Activated T-helper 1 cell treated with anti-CD3 and anti-CD28 coated beads, Interleukin-12 subunit alpha, Interleukin-12 subunit beta, Interleukin-2, Interleukin-4 antibody, amounts not matched to agents 30 ng/mL and 10 ng/mL and 1 ng/mL, durations not matched to agents 14 hours and 24 hours and 36 hours (primary cell): ENCODE measurements around the gene STRN3. TPM values are rescaled to one million over a fixed set of nuclear protein-coding genes. Genes with fewer than 3 reads are reported as not detected.
"Not testable (repeated sequence)": the region's sequence is repeated elsewhere in the genome, so short reads cannot be mapped to it uniquely, and the experiment has no call there.

Experiments used
- DNase-seq: peaks from one replicate; pipeline ENCODE4 v3.0.0; 2021; ENCODE audit warnings: low spot score
- H3K27ac Mint-ChIP-seq: one replicate; pipeline ENCODE4 v1.8.0; 2021; ENCODE audit warnings: mild to moderate bottlenecking, mixed read lengths
- H3K27me3 Mint-ChIP-seq: one replicate; pipeline ENCODE4 v1.8.0; 2022; ENCODE audit warnings: mild to moderate bottlenecking, moderate library complexity, mixed read lengths; ENCODE audit not compliant: insufficient read depth
- H3K36me3 Mint-ChIP-seq: one replicate; pipeline ENCODE4 v1.8.0; 2021; ENCODE audit warnings: low read depth, mixed read lengths
- H3K4me1 Mint-ChIP-seq: one replicate; pipeline ENCODE4 v1.8.0; 2021; ENCODE audit warnings: low read depth, mixed read lengths
- H3K4me3 Mint-ChIP-seq: one replicate; pipeline ENCODE4 v1.8.0; 2021; ENCODE audit warnings: mild to moderate bottlenecking, moderate library complexity, mixed read lengths
- H3K9me3 Mint-ChIP-seq: one replicate; pipeline ENCODE4 v1.8.0; 2021; ENCODE audit warnings: mixed read lengths
- intact Hi-C: fragments of 100-400 bp; cut with micrococcal nuclease; formaldehyde crosslinking; loops from one replicate; pipeline ENCODE4 v1.15.1; 2024
- total RNA-seq: library from RNA; stranded (reverse); gene quantifications from 2 replicates; pipeline ENCODE4 v1.2.3, GENCODE V29; 2022

Gene STRN3
- total RNA-seq, 1 donor from 2014 or later: 25.9 TPM

- intact Hi-C loops: no loop called here
Observed at GRCh38 chr14:30993071-30993470, 33.1 kb downstream of the STRN3 start.

DNA sequence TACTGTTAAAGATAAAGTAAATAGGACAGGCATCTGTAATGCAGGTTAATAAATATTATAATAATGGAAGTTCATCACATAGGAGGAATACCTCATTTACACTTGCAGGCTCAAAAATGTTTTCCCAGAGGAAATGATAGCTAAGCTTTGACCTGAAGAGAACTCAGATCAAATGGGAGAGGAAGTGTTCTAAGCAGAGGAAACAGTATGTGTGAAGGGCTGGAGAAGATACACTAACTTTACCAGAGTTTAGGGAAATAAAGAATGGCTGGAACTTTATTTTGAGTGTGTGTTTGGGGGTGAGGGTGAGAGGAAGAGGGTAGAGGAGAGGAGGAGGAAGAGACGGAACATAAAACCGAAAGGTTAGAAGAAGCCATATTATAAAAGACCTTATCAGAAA, 34.8 kb downstream of the STRN3 start:
- no peak overlapping the region for H3K27ac Mint-ChIP-seq
- no peak overlapping the region for H3K4me3 Mint-ChIP-seq
- peaks cover 33% of the 10 kb centered on the region for H3K4me1 Mint-ChIP-seq
- no peaks in the 10 kb centered on the region for H3K9me3 Mint-ChIP-seq
- no peak for DNase-seq
- no peaks in the 10 kb centered on the region for H3K27me3 Mint-ChIP-seq
- intact Hi-C loops: no loop called here
- peaks cover 2% of the 10 kb centered on the region for H3K36me3 Mint-ChIP-seq

More at GRCh38 chr14:30993071-30993470, 33.1 kb downstream of the STRN3 start:
- H3K27ac Mint-ChIP-seq: no peak overlapping the region
- no peaks in the 10 kb centered on the region for H3K27me3 Mint-ChIP-seq
- peaks cover 38% of the 10 kb centered on the region for H3K4me1 Mint-ChIP-seq
- no peak for DNase-seq
- peaks cover 11% of the 10 kb centered on the region for H3K36me3 Mint-ChIP-seq
- H3K9me3 Mint-ChIP-seq: peaks cover 8% of the 10 kb centered on the region
- no peak overlapping the region for H3K4me3 Mint-ChIP-seq

GRCh38 chr14:30990770-30991169, 35.4 kb downstream of the STRN3 start:
- Mint-ChIP-seq H3K4me3 (no peak overlapping the region), H3K36me3 (peaks cover 3% of the 10 kb centered on the region), H3K27ac (no peak overlapping the region), H3K27me3 (no peaks in the 10 kb centered on the region), H3K4me1 (peaks cover 28% of the 10 kb centered on the region), H3K9me3 (no peaks in the 10 kb centered on the region)
- DNase-seq: no peak
- intact Hi-C loops: no loop called here

DNA sequence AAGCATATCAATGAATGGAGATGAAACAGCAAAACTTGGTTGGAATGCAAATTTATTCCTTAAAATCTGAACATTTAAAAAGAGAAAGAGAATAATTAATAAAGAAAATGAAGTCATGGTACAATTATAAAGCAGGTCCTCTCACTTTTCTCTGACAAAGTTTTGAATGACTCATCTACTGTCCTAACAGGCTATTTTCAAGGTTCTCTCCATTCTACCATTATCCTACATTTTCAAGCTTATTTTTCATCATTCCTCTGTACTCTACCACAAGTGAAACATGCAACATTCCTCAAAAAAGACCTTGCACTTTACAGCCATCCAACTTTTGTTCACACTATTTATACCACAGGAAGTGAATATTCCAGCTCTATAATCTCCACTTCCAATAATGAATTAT, 37.7 kb downstream of the STRN3 start:
- intact Hi-C loops: no loop called here
- Mint-ChIP-seq H3K27ac (no peak overlapping the region), H3K27me3 (no peaks in the 10 kb centered on the region), H3K4me1 (peaks cover 15% of the 10 kb centered on the region), H3K36me3 (peaks cover 3% of the 10 kb centered on the region), H3K4me3 (no peak overlapping the region), H3K9me3 (no peaks in the 10 kb centered on the region)
- DNase-seq: no peak

DNA sequence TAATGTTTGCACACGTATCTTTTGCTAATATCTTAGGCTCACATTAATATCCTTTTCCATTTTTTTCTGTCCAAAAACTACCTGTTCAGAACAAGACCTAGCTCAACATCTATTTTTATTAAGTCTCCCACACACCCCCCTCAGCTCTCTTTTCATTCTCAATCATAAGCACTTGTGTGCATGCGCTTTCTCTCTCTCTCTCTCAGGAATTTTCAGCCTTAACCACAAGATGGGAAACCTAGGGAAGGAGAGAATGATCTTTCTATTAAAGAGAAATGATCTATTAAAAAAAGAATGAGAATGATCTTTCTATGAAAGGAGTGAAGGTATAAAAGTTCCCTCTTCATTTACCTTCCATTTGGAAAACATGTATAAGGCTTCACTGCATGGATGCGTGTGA, 40.4 kb downstream of the STRN3 start:
- H3K27me3 Mint-ChIP-seq: no peaks in the 10 kb centered on the region
- no peaks in the 10 kb centered on the region for H3K9me3 Mint-ChIP-seq
- no peak overlapping the region for H3K27ac Mint-ChIP-seq
- peaks cover 3% of the 10 kb centered on the region for H3K36me3 Mint-ChIP-seq
- DNase-seq: no peak
- intact Hi-C loops: no loop called here
- H3K4me1 Mint-ChIP-seq: peaks cover 9% of the 10 kb centered on the region
- no peak overlapping the region for H3K4me3 Mint-ChIP-seq

DNA sequence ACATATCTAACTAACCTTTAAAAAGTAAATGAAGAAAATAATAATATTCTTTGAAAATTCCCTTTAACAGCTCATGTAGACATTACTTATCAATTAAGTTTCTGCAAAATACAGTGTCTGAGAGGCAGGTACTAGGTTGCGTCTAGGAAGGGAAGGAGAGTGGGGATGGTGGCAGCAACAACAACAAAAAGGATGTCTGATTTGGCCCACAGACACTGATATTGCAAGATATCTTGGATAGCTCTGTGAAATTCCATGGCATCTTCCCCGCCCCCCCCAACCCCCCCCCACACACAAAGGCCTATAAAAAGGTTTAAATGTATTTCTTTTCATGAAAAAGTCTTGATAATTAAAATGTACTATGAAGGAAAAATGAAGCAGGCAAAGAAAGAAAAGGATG, 42.3 kb downstream of the STRN3 start:
- intact Hi-C loops: loop anchor here (5.0 kb wide), 1 partner anchor 223 kb away; the partner anchor contains the start of gene HECTD1
- no peak overlapping the region for H3K27ac Mint-ChIP-seq
- H3K36me3 Mint-ChIP-seq: peaks cover 1% of the 10 kb centered on the region
- no peak overlapping the region for H3K4me3 Mint-ChIP-seq
- no peaks in the 10 kb centered on the region for H3K9me3 Mint-ChIP-seq
- DNase-seq: no peak
- no peaks in the 10 kb centered on the region for H3K27me3 Mint-ChIP-seq
- H3K4me1 Mint-ChIP-seq: peaks cover 5% of the 10 kb centered on the region

- Mint-ChIP-seq H3K36me3 (peaks cover 1% of the 10 kb centered on the region), H3K4me1 (no peaks in the 10 kb centered on the region), H3K27me3 (no peaks in the 10 kb centered on the region), H3K4me3 (no peak overlapping the region), H3K27ac (no peak overlapping the region), H3K9me3 (no peaks in the 10 kb centered on the region)
- intact Hi-C loops: loop anchor here (5.0 kb wide), 1 partner anchor 225 kb away; the partner anchor contains the start of gene HECTD1
- DNase-seq: no peak
Observed at GRCh38 chr14:30982533-30982932, 43.6 kb downstream of the STRN3 start.

DNA sequence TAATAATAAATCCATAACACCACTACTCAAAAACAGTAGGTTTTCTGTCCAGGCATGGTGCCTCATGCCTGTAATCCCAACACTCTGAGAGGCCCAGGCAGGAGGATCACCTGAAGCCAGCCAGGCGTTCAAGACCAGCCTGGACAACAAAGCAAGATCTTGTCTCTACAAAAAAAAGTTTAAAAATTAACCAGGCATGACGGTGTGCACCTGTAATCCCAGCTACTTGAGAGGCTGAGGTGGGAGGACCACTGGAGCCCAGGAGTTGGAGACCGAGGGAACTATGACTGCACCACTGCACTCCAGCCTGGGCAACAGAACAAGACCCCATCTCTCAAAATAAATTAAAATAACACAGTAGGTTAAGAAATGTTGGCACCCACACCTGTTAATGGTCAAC, 45.2 kb downstream of the STRN3 start:
- H3K27me3 Mint-ChIP-seq: no peaks in the 10 kb centered on the region
- no peaks in the 10 kb centered on the region for H3K9me3 Mint-ChIP-seq
- DNase-seq: no peak
- no peak overlapping the region for H3K4me3 Mint-ChIP-seq
- no peak overlapping the region for H3K27ac Mint-ChIP-seq
- H3K4me1 Mint-ChIP-seq: no peaks in the 10 kb centered on the region
- intact Hi-C loops: loop anchor here (1.0 to 5.0 kb wide), 3 partner anchors 101 to 375 kb away; partner anchors contain the start of gene HECTD1
- peaks cover under 1% of the 10 kb centered on the region for H3K36me3 Mint-ChIP-seq

GRCh38 chr14:30980106-30980704, 46.0 kb downstream of the STRN3 start:
- peak; percentile 5 for DNase-seq
- not testable (repeated sequence) for H3K36me3 Mint-ChIP-seq, H3K27me3 Mint-ChIP-seq, H3K4me3 Mint-ChIP-seq, H3K27ac Mint-ChIP-seq, H3K9me3 Mint-ChIP-seq, H3K4me1 Mint-ChIP-seq
- intact Hi-C loops: loop anchor here (1.0 to 5.0 kb wide), 3 partner anchors 102 to 376 kb away; partner anchors contain the start of gene HECTD1

DNA sequence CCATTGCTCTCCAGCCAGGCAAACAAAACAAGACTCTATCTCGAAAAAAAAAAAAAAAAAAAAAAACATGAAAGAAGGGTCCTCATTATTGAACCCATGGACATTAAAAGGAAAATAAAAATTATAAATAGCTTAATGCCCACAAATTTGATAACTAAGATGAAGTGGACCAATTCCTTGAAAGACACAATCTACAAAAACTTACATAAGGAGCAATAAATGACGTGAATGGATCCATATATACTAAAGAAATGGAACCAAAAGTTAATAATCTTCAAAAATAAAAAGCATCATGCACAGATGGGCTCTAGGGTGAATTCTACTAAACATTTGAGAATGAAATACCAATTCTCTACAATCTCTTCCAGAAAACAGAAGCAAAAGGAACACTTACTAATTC, 48.4 kb downstream of the STRN3 start:
- Mint-ChIP-seq H3K36me3 (no peaks in the 10 kb centered on the region), H3K4me1 (peaks cover 13% of the 10 kb centered on the region), H3K27ac (no peak overlapping the region), H3K9me3 (no peaks in the 10 kb centered on the region), H3K4me3 (no peak overlapping the region), H3K27me3 (no peaks in the 10 kb centered on the region)
- DNase-seq: no peak
- intact Hi-C loops: no loop called here

DNA sequence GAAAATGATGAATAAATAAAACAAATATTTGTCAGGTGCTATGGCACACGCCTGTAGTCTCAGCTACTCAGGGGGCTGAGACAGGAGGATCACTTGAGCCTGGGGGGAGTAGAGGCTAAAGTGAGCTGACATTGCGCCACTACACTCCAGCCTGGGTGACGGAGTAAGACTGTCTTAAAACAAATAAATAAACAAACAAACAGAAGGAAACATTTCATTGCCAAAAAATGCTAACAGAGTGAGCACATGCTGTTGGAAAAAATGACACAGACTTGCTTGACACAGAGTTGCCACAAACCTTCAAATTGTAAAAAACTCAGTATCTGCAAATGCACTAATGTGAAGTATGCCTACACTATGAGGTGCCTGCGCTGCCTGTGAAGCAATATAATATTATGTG, 51.6 kb downstream of the STRN3 start:
- no peaks in the 10 kb centered on the region for H3K9me3 Mint-ChIP-seq
- peaks cover 2% of the 10 kb centered on the region for H3K36me3 Mint-ChIP-seq
- no peaks in the 10 kb centered on the region for H3K27me3 Mint-ChIP-seq
- H3K27ac Mint-ChIP-seq: no peak overlapping the region
- intact Hi-C loops: no loop called here
- no peak for DNase-seq
- no peak overlapping the region for H3K4me3 Mint-ChIP-seq
- H3K4me1 Mint-ChIP-seq: peaks cover 23% of the 10 kb centered on the region

GRCh38 chr14:30972882-30973582, 53.1 kb downstream of the STRN3 start:
- intact Hi-C loops: no loop called here
- Mint-ChIP-seq H3K27ac (no peak overlapping the region), H3K4me3 (no peak overlapping the region), H3K27me3 (no peaks in the 10 kb centered on the region), H3K36me3 (peaks cover 2% of the 10 kb centered on the region), H3K4me1 (peaks cover 26% of the 10 kb centered on the region), H3K9me3 (no peaks in the 10 kb centered on the region)
- DNase-seq: no peak

DNA sequence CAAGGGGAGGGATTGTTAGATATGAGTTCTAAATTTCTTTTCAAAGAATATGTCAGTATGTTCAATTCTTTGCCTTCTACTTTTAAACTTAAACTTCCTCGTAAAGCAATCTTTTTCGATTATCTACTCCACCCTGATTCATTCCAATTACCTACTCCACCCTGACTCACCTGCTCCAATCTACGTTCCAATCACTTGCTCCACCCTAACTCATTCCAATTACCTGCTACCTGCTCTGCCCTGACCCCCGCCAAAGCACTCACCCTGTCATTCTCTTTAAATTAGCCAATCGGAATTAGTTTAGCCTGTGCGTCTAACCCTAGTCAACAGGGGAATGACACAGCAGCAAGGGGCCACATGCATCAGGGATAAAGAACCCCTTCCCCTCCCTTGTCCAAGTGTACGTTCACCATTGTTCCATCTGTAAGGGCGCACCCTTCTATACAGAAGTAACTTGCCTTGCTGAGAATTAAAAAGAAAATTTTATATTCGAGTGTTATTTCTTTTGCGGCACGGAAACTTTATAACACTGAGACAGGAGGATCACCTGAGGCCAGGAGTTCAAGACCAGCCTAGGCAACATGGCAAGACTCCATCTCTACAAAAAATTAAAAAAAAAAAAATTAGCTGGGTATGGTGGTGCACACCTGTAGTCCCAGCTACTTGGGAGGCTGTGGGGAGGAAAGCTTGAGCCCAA, 54.0 kb downstream of the STRN3 start:
- intact Hi-C loops, H3K4me3 Mint-ChIP-seq, H3K36me3 Mint-ChIP-seq, H3K27ac Mint-ChIP-seq, H3K9me3 Mint-ChIP-seq, H3K27me3 Mint-ChIP-seq, DNase-seq: not testable (repeated sequence)
- H3K4me1 Mint-ChIP-seq: peaks cover 26% of the 10 kb centered on the region
